B cell (primary cell): ENCODE data around the gene METTL24. TPM values are rescaled to one million over a fixed set of nuclear protein-coding genes. Genes with fewer than 3 reads are reported as not detected.

Experiments
- ATAC-seq: fragments of 200-7000 bp; cut with Tn5 transposase; one replicate; pipeline ENCODE4 v1.10.0; 2021; ENCODE audit warnings: low read depth, mild to moderate bottlenecking, moderate number of reproducible peaks, moderate library complexity
- CTCF ChIA-PET: fragments of 350-600 bp; sonication (Branson Sonifier 250); formaldehyde crosslinking; loops from one replicate; lab custom pipeline; 2021; ENCODE audit warnings: antibody characterized with exemption, inconsistent platforms; lab: Charles Lee
- POLR2A ChIA-PET: fragments of 350-600 bp; sonication (Branson Sonifier 250); formaldehyde crosslinking; loops from one replicate; lab custom pipeline; 2021; ENCODE audit warnings: antibody characterized with exemption; lab: Charles Lee
- DNase-seq: peaks from one replicate; pipeline ENCODE4 v3.0.0; 2013
- H2AFZ ChIP-seq: 2 replicates; pipeline ENCODE4 v1.6.1; 2012; ENCODE audit warnings: mild to moderate bottlenecking, low read depth, low read length; ENCODE audit not compliant: insufficient read depth, poor library complexity, severe bottlenecking
- H3K27ac ChIP-seq, 2 donors: 1 replicate in 1 of 2; 2 replicates in 1 of 2; pipeline ENCODE4 v1.5.1; 2012 to 2013; ENCODE audit warnings: low read length in 2 of 2, mild to moderate bottlenecking in 2 of 2, moderate library complexity in 1 of 2
- H3K27me3 ChIP-seq, 4 experiments: fragments of 200-600 bp in 1 of 4; sonication (generic) in 1 of 4; replicated peaks in 1 of 4; 1 replicate in 2 of 4; 2 replicates in 2 of 4; pipeline versions ENCODE4 v1.6.1 to v1.7.0; 2013 to 2016; ENCODE audit warnings: low read length in 3 of 4, mild to moderate bottlenecking in 2 of 4, mixed read lengths in 1 of 4, moderate library complexity in 1 of 4; ENCODE audit not compliant: insufficient read depth in 4 of 4, control insufficient read depth in 3 of 4; ENCODE audit errors: control extremely low read depth in 1 of 4
- H3K36me3 ChIP-seq, 2 experiments: replicated peaks in 1 of 2; 1 replicate in 1 of 2; 2 replicates in 1 of 2; pipeline versions ENCODE4 v1.6.1 to v1.7.1; 2013; ENCODE audit warnings: low read length in 1 of 2; ENCODE audit not compliant: insufficient read depth in 2 of 2, control insufficient read depth in 1 of 2; ENCODE audit errors: control extremely low read depth in 1 of 2, extremely low read depth in 1 of 2
- H3K4me1 ChIP-seq, 2 donors: fragments of 200-600 bp in 1 of 2; sonication (generic) in 1 of 2; 1 replicate in 1 of 2; 2 replicates in 1 of 2; pipeline versions ENCODE4 v1.5.1 to v1.6.1; 2013 to 2017; ENCODE audit warnings: low read length in 2 of 2; ENCODE audit not compliant: control insufficient read depth in 2 of 2, insufficient read depth in 2 of 2
- H3K4me2 ChIP-seq: replicated peaks from 2 replicates; pipeline ENCODE3; 2012; ENCODE audit warnings: mild to moderate bottlenecking, low read depth, low read length; ENCODE audit not compliant: poor library complexity, severe bottlenecking
- H3K4me3 ChIP-seq, 5 experiments: fragments of 200-600 bp in 1 of 5; sonication (generic) in 1 of 5; 1 replicate in 3 of 5; 2 replicates in 2 of 5; pipeline versions ENCODE4 v1.5.1 to v1.7.0; 2011 to 2016; ENCODE audit warnings: low read length in 4 of 5, mild to moderate bottlenecking in 4 of 5, low read depth in 2 of 5, control low read depth in 1 of 5, moderate library complexity in 1 of 5; ENCODE audit not compliant: insufficient read depth in 1 of 5; ENCODE audit errors: control extremely low read depth in 1 of 5, extremely low read depth in 1 of 5
- H3K79me2 ChIP-seq: fragments of 200-600 bp; sonication (generic); one replicate; pipeline ENCODE4 v1.6.0; 2016; ENCODE audit warnings: low read length; ENCODE audit not compliant: control insufficient read depth, insufficient read depth
- H3K9ac ChIP-seq: fragments of 200-600 bp; sonication (generic); 2 replicates; pipeline ENCODE4 v1.6.1; 2017; ENCODE audit warnings: mild to moderate bottlenecking, low read length, moderate library complexity
- H3K9me3 ChIP-seq, 3 donors: one replicate each; pipeline versions ENCODE4 v1.6.1 to v1.7.1; 2013; ENCODE audit warnings: low read length in 2 of 3; ENCODE audit not compliant: control insufficient read depth in 2 of 3, insufficient read depth in 1 of 3; ENCODE audit errors: control extremely low read depth in 1 of 3
- H4K20me1 ChIP-seq: 2 replicates; pipeline ENCODE4 v1.6.0; 2012; ENCODE audit warnings: mild to moderate bottlenecking, low read length; ENCODE audit not compliant: insufficient read depth, control insufficient read depth, poor library complexity, severe bottlenecking
- H3K27ac Mint-ChIP-seq: one replicate; pipeline ENCODE4 v1.8.0; 2021; ENCODE audit warnings: mixed read lengths
- H3K27me3 Mint-ChIP-seq: one replicate; pipeline ENCODE4 v1.8.0; 2021; ENCODE audit warnings: mixed read lengths
- H3K4me1 Mint-ChIP-seq: one replicate; pipeline ENCODE4 v1.8.0; 2021; ENCODE audit warnings: mixed read lengths
- H3K4me3 Mint-ChIP-seq: one replicate; pipeline ENCODE4 v1.8.0; 2021; ENCODE audit warnings: mixed read lengths
- H3K9me3 Mint-ChIP-seq: one replicate; pipeline ENCODE4 v1.8.0; 2022; ENCODE audit warnings: mixed read lengths; ENCODE audit not compliant: insufficient read depth
- CTCF ChIP-seq: fragments of 200-600 bp; IDR thresholded peaks from one replicate; pipeline ENCODE4 v1.8.0; 2022; ENCODE audit warnings: antibody characterized with exemption, mild to moderate bottlenecking
- EZH2 ChIP-seq: IDR thresholded peaks from 2 replicates; pipeline ENCODE4 v1.6.1; 2012; ENCODE audit warnings: borderline replicate concordance, low read depth, mild to moderate bottlenecking, moderate library complexity, low read length; ENCODE audit not compliant: insufficient read depth, poor library complexity, severe bottlenecking
- WGBS: methylation state at CpG from one replicate; pipeline ENCODE4 v1.1.5; 2013; ENCODE audit warnings: missing lambda C conversion rate; ENCODE audit not compliant: insufficient coverage; 5-methylcytosine and 5-hydroxymethylcytosine counted together
- intact Hi-C: fragments of 100-400 bp; cut with micrococcal nuclease; formaldehyde crosslinking; loops from one replicate; pipeline ENCODE4 v1.10.0; 2022
- polyA plus RNA-seq: library from polyadenylated mRNA; depleted of rRNA; stranded (reverse); fragments of >200 nt; gene quantifications from 2 replicates; pipeline ENCODE4 v1.2.3, GENCODE V29; 2012
- total RNA-seq, 2 donors: library from RNA; stranded (reverse); fragments of 120-200 nt in 1 of 2; gene quantifications; 1 replicate in 1 of 2; 2 replicates in 1 of 2; pipeline versions ENCODE4 v1.2.3 to v1.2.4, GENCODE V29; 2013 to 2022

The METTL24 gene
- total and polyA plus RNA-seq, 2 donors (not counting 1 experiment from before 2014, with no cell fraction given): not detected

- H3K79me2 ChIP-seq: no peaks in the 10 kb centered on the region
- intact Hi-C loops: no loop called here
- no peak overlapping the region for H2AFZ ChIP-seq
- H3K4me2 ChIP-seq: no peak overlapping the region
- Mint-ChIP-seq H3K4me3 (no peak overlapping the region), H3K9me3 (no peaks in the 10 kb centered on the region), H3K27me3 (peaks cover 11% of the 10 kb centered on the region), H3K27ac (no peak overlapping the region), H3K4me1 (peaks cover 4% of the 10 kb centered on the region)
- DNase-seq (no peak), ATAC-seq (no peak)
- no peak overlapping the region for H3K4me3 ChIP-seq
- H4K20me1 ChIP-seq: no peaks in the 10 kb centered on the region
- no peak overlapping the region for H3K27ac ChIP-seq
- H3K9me3 ChIP-seq: no peaks in the 10 kb centered on the region
- H3K9ac ChIP-seq: no peak overlapping the region
- no peaks in the 10 kb centered on the region for H3K4me1 ChIP-seq
- no peaks in the 10 kb centered on the region for H3K36me3 ChIP-seq
- POLR2A ChIA-PET: interaction anchor here (0.7 kb wide), 1 partner anchor 638 kb away, joined by 7 read pairs; no protein-coding TSS in a partner anchor
- CTCF ChIA-PET: no interaction called here
- H3K27me3 ChIP-seq: peaks cover 0 to 5% (median 0%) of the 10 kb centered on the region in 4 experiments
- no CpG with 5 or more reads among the region's 3 CpGs for WGBS
- no peak for TF ChIP-seq CTCF
- TF ChIP-seq EZH2: no peak
These were observed 39.2 kb downstream of the METTL24 start for GRCh38 chr6:110318971-110319370.

GRCh38 chr6:110317646-110318045, 40.5 kb downstream of the METTL24 start:
- no peak for TF ChIP-seq CTCF
- no peak for TF ChIP-seq EZH2
- Mint-ChIP-seq H3K4me1 (peaks cover 1% of the 10 kb centered on the region), H3K27ac (no peak overlapping the region), H3K9me3 (no peaks in the 10 kb centered on the region), H3K4me3 (no peak overlapping the region), H3K27me3 (peaks cover 8% of the 10 kb centered on the region)
- no peaks in the 10 kb centered on the region for H3K4me1 ChIP-seq
- ChIA-PET POLR2A (no interaction called here), CTCF (no interaction called here)
- DNase-seq: no peak
- H4K20me1 ChIP-seq: no peaks in the 10 kb centered on the region
- intact Hi-C loops: no loop called here
- H3K36me3 ChIP-seq: no peaks in the 10 kb centered on the region
- ATAC-seq: no peak
- 92% methylated on average over 2 of the region's 3 CpGs for WGBS
- no peaks in the 10 kb centered on the region for H3K9me3 ChIP-seq
- H2AFZ ChIP-seq: no peak overlapping the region
- H3K9ac ChIP-seq: no peak overlapping the region
- H3K4me2 ChIP-seq: no peak overlapping the region
- H3K79me2 ChIP-seq: no peaks in the 10 kb centered on the region
- H3K27me3 ChIP-seq: no peaks in the 10 kb centered on the region
- no peak overlapping the region for H3K27ac ChIP-seq
- H3K4me3 ChIP-seq: no peak overlapping the region
